GM18519 (cell line): Measurements from ENCODE around the gene TATDN3.
"Not testable (repeated sequence)": the region's sequence is repeated elsewhere in the genome, so short reads cannot be mapped to it uniquely, and the experiment has no call there.

ENCODE experiments used
- ATAC-seq: cut with Tn5 transposase; IDR thresholded peaks from one replicate; pipeline ENCODE4 v1.9.1; 2021; ENCODE audit warnings: mild to moderate bottlenecking, moderate library complexity; ENCODE audit not compliant: unreplicated experiment, low FRiP score

TATDN3 gene

GRCh38 chr1:212774584-212774983, 17.1 kb upstream of the TATDN3 start:
- no peak for ATAC-seq

- ATAC-seq, result no peak
Observed at GRCh38 chr1:212775241-212775640, 16.5 kb upstream of the TATDN3 start.

- no peak for ATAC-seq
Observed at GRCh38 chr1:212777151-212777550, 14.5 kb upstream of the TATDN3 start.

- not testable (repeated sequence) for ATAC-seq
Observed at GRCh38 chr1:212779086-212779485, 12.6 kb upstream of the TATDN3 start.

- no peak for ATAC-seq
Observed at GRCh38 chr1:212780759-212781158, 10.9 kb upstream of the TATDN3 start.

- no peak for ATAC-seq
Observed at GRCh38 chr1:212781225-212781624, 10.5 kb upstream of the TATDN3 start.

- ATAC-seq, result no peak
Observed at GRCh38 chr1:212782422-212783154, 9.1 kb upstream of the TATDN3 start.

- no peak for ATAC-seq
Observed at GRCh38 chr1:212783976-212784375, 7.7 kb upstream of the TATDN3 start.

GRCh38 chr1:212785871-212786270, 5.8 kb upstream of the TATDN3 start:
- ATAC-seq, result no peak

GRCh38 chr1:212791261-212791675, 426 bp upstream of the TATDN3 start:
- peak; percentile 14 for ATAC-seq

GRCh38 chr1:212792396-212792908, 758 bp downstream of the TATDN3 start:
- no peak for ATAC-seq

GRCh38 chr1:212794561-212795014, 2.9 kb downstream of the TATDN3 start:
- ATAC-seq, result peak; percentile 82

GRCh38 chr1:212797681-212798080, 6.0 kb downstream of the TATDN3 start:
- no peak for ATAC-seq

- ATAC-seq, result no peak
Observed at GRCh38 chr1:212805767-212806166, 14.1 kb downstream of the TATDN3 start.

GRCh38 chr1:212814537-212815334, 23.0 kb downstream of the TATDN3 start:
- no peak for ATAC-seq

- no peak for ATAC-seq
Observed at GRCh38 chr1:212816567-212817278, 25.0 kb downstream of the TATDN3 start.

GRCh38 chr1:212819726-212820125, 28.0 kb downstream of the TATDN3 start:
- ATAC-seq, result peak; percentile 69

GRCh38 chr1:212820969-212821368, 29.3 kb downstream of the TATDN3 start:
- ATAC-seq, result no peak

- ATAC-seq, result no peak
Observed at GRCh38 chr1:212822956-212823355, 31.3 kb downstream of the TATDN3 start.

- no peak for ATAC-seq
Observed at GRCh38 chr1:212824201-212824600, 32.5 kb downstream of the TATDN3 start.
